HAP-1 (cell line): Measurements from ENCODE around the gene MLH1.

Source experiments
- DNase-seq, 2 experiments: peaks; one replicate each; pipeline ENCODE4 v3.0.0-alpha.2; 2016 to 2020; ENCODE audit warnings: low spot score in 2 of 2
- H3K27me3 ChIP-seq: fragments of 250-450 bp; sonication (Bioruptor Pico); 2 replicates; pipeline ENCODE4 v1.5.1; 2020; ENCODE audit warnings: low read depth, mild to moderate bottlenecking, moderate library complexity
- H3K36me3 ChIP-seq: fragments of 250-450 bp; sonication (Bioruptor Pico); replicated peaks from 2 replicates; pipeline ENCODE4 v1.5.1; 2020; ENCODE audit warnings: mild to moderate bottlenecking
- H3K4me1 ChIP-seq: fragments of 250-450 bp; sonication (Bioruptor Pico); 2 replicates; pipeline ENCODE4 v1.5.1; 2020; ENCODE audit warnings: mild to moderate bottlenecking
- H3K4me3 ChIP-seq: fragments of 250-450 bp; sonication (Bioruptor Pico); 2 replicates; pipeline ENCODE4 v1.5.1; 2020; ENCODE audit warnings: mild to moderate bottlenecking, moderate library complexity
- H3K9me3 ChIP-seq: fragments of 250-450 bp; sonication (Bioruptor Pico); 2 replicates; pipeline ENCODE4 v1.5.1; 2020; ENCODE audit warnings: mild to moderate bottlenecking, moderate library complexity
- in situ Hi-C: fragments of 300-500 bp; cut with MboI; formaldehyde crosslinking; loops from 3 replicates; pipeline ENCODE4 v1.14.3; 2020; ENCODE audit warnings: low sequenced_read_pairs, inconsistent platforms, mixed read lengths

Gene MLH1

GRCh38 chr3:36991923-36992805 is 1.2 kb upstream of the MLH1 start:
- H3K4me3 ChIP-seq = peak overlapping the region; percentile 57
- H3K36me3 ChIP-seq = peaks cover 22% of the 10 kb centered on the region
- no peaks in the 10 kb centered on the region for H3K9me3 ChIP-seq
- no peaks in the 10 kb centered on the region for H3K27me3 ChIP-seq
- in situ Hi-C loops = no loop called here
- H3K4me1 ChIP-seq = peaks cover 18% of the 10 kb centered on the region
- DNase-seq = peak in 1 of 2 experiments; percentile 19

GRCh38 chr3:36992806-36993325 is 452 bp upstream of the MLH1 start, which contains the start of gene EPM2AIP1:
EPM2AIP1 (minus strand) TSS chr3:36993131; CDS start chr3:36993077, 54 bp downstream.
- H3K36me3 ChIP-seq = peaks cover 22% of the 10 kb centered on the region
- no peaks in the 10 kb centered on the region for H3K9me3 ChIP-seq
- DNase-seq = peak in 1 of 2 experiments; percentile 98
- H3K4me3 ChIP-seq = peak within 1 kb of the TSS; percentile 57
- no peaks in the 10 kb centered on the region for H3K27me3 ChIP-seq
- in situ Hi-C loops = no loop called here
- H3K4me1 ChIP-seq = peaks cover 16% of the 10 kb centered on the region

GRCh38 chr3:37014620-37015019 is 21.3 kb downstream of the MLH1 start:
- Histone ChIP-seq H3K27me3 (no peaks in the 10 kb centered on the region), H3K9me3 (no peaks in the 10 kb centered on the region), H3K4me3 (no peak overlapping the region), H3K4me1 (no peaks in the 10 kb centered on the region), H3K36me3 (peaks cover 66% of the 10 kb centered on the region)
- in situ Hi-C loops = no loop called here
- no peak for DNase-seq

- H3K9me3 ChIP-seq = no peaks in the 10 kb centered on the region
- no peak for DNase-seq
- H3K4me3 ChIP-seq = no peak overlapping the region
- no peaks in the 10 kb centered on the region for H3K27me3 ChIP-seq
- in situ Hi-C loops = no loop called here
- no peaks in the 10 kb centered on the region for H3K4me1 ChIP-seq
- H3K36me3 ChIP-seq = peaks cover 76% of the 10 kb centered on the region
These were observed 22.3 kb downstream of the MLH1 start for GRCh38 chr3:37015642-37016041.

GRCh38 chr3:37016903-37017302 is 23.6 kb downstream of the MLH1 start:
- Histone ChIP-seq H3K4me1 (no peaks in the 10 kb centered on the region), H3K4me3 (no peak overlapping the region), H3K36me3 (peaks cover 78% of the 10 kb centered on the region), H3K27me3 (no peaks in the 10 kb centered on the region), H3K9me3 (no peaks in the 10 kb centered on the region)
- DNase-seq = no peak
- in situ Hi-C loops = no loop called here

- no peak for DNase-seq
- in situ Hi-C loops = no loop called here
- peaks cover 78% of the 10 kb centered on the region for H3K36me3 ChIP-seq
These were observed 24.4 kb downstream of the MLH1 start for GRCh38 chr3:37017683-37018082.

GRCh38 chr3:37024092-37024491 is 30.8 kb downstream of the MLH1 start:
- in situ Hi-C loops = no loop called here
- no peak for DNase-seq

More at GRCh38 chr3:37017683-37018082, 24.4 kb downstream of the MLH1 start:
- Histone ChIP-seq H3K4me3 (no peak overlapping the region), H3K9me3 (no peaks in the 10 kb centered on the region), H3K4me1 (no peaks in the 10 kb centered on the region), H3K27me3 (no peaks in the 10 kb centered on the region)

GRCh38 chr3:37024820-37025405 is 31.6 kb downstream of the MLH1 start:
- Histone ChIP-seq H3K4me1 (no peaks in the 10 kb centered on the region), H3K36me3 (peaks cover 92% of the 10 kb centered on the region), H3K4me3 (no peak overlapping the region), H3K27me3 (no peaks in the 10 kb centered on the region), H3K9me3 (no peaks in the 10 kb centered on the region)
- DNase-seq = no peak
- in situ Hi-C loops = no loop called here

More at GRCh38 chr3:37024092-37024491, 30.8 kb downstream of the MLH1 start:
- no peaks in the 10 kb centered on the region for H3K27me3 ChIP-seq
- no peak overlapping the region for H3K4me3 ChIP-seq
- no peaks in the 10 kb centered on the region for H3K9me3 ChIP-seq
- H3K4me1 ChIP-seq = no peaks in the 10 kb centered on the region
- peaks cover 95% of the 10 kb centered on the region for H3K36me3 ChIP-seq

GRCh38 chr3:37025561-37026335 is 32.4 kb downstream of the MLH1 start:
- in situ Hi-C loops = no loop called here
- Histone ChIP-seq H3K36me3 (peaks cover 90% of the 10 kb centered on the region), H3K9me3 (no peaks in the 10 kb centered on the region), H3K4me3 (no peak overlapping the region), H3K27me3 (no peaks in the 10 kb centered on the region), H3K4me1 (no peaks in the 10 kb centered on the region)
- no peak for DNase-seq

- in situ Hi-C loops = no loop called here
- no peaks in the 10 kb centered on the region for H3K9me3 ChIP-seq
- H3K4me3 ChIP-seq = no peak overlapping the region
- H3K36me3 ChIP-seq = peaks cover 90% of the 10 kb centered on the region
- no peak for DNase-seq
- no peaks in the 10 kb centered on the region for H3K4me1 ChIP-seq
- H3K27me3 ChIP-seq = no peaks in the 10 kb centered on the region
These were observed 33.5 kb downstream of the MLH1 start for GRCh38 chr3:37026851-37027250.

- H3K4me1 ChIP-seq = no peaks in the 10 kb centered on the region
- in situ Hi-C loops = no loop called here
- no peaks in the 10 kb centered on the region for H3K27me3 ChIP-seq
- H3K4me3 ChIP-seq = no peak overlapping the region
- H3K9me3 ChIP-seq = no peaks in the 10 kb centered on the region
- DNase-seq = no peak
- peaks cover 83% of the 10 kb centered on the region for H3K36me3 ChIP-seq
These were observed 35.0 kb downstream of the MLH1 start for GRCh38 chr3:37028329-37028728.

- H3K9me3 ChIP-seq = no peaks in the 10 kb centered on the region
- in situ Hi-C loops = no loop called here
- no peak for DNase-seq
- no peak overlapping the region for H3K4me3 ChIP-seq
- no peaks in the 10 kb centered on the region for H3K4me1 ChIP-seq
- peaks cover 80% of the 10 kb centered on the region for H3K36me3 ChIP-seq
- no peaks in the 10 kb centered on the region for H3K27me3 ChIP-seq
These were observed 35.8 kb downstream of the MLH1 start for GRCh38 chr3:37029111-37029510.

- H3K9me3 ChIP-seq = no peaks in the 10 kb centered on the region
- in situ Hi-C loops = no loop called here
- no peak for DNase-seq
- H3K27me3 ChIP-seq = no peaks in the 10 kb centered on the region
- H3K36me3 ChIP-seq = peaks cover 75% of the 10 kb centered on the region
- no peak overlapping the region for H3K4me3 ChIP-seq
- no peaks in the 10 kb centered on the region for H3K4me1 ChIP-seq
These were observed 36.3 kb downstream of the MLH1 start for GRCh38 chr3:37029516-37030163.
